PFSK-1 (cell line): ENCODE data around the gene CARD6.

Experiments
- FOXP2 ChIP-seq: optimal IDR thresholded peaks from 2 replicates; pipeline ENCODE3; 2011; ENCODE audit warnings: borderline replicate concordance, control low read depth, inconsistent platforms; ENCODE audit not compliant: insufficient read depth; ENCODE audit errors: extremely low read length, extremely low read depth
- POLR2AphosphoS5 ChIP-seq: IDR thresholded peaks from 2 replicates; pipeline ENCODE4 v1.6.1; 2012; ENCODE audit warnings: low read depth, mild to moderate bottlenecking, control low read depth, low read length, moderate library complexity
- REST ChIP-seq, 2 experiments: IDR thresholded peaks; 2 replicates each; pipeline versions ENCODE4 v1.6.1 to v1.8.0; 2011 to 2012; ENCODE audit warnings: low read depth in 2 of 2, low read length in 2 of 2, control low read depth in 1 of 2, inconsistent platforms in 1 of 2, mild to moderate bottlenecking in 1 of 2, moderate library complexity in 1 of 2; ENCODE audit not compliant: insufficient read depth in 1 of 2
- SIN3A ChIP-seq: IDR thresholded peaks from 2 replicates; pipeline ENCODE4 v1.6.1; 2012; ENCODE audit warnings: mild to moderate bottlenecking, low read length, moderate library complexity, borderline replicate concordance; ENCODE audit not compliant: insufficient read depth
- TAF1 ChIP-seq: IDR thresholded peaks from 2 replicates; pipeline ENCODE4 v1.6.1; 2012; ENCODE audit warnings: low read length, control low read depth, borderline replicate concordance; ENCODE audit not compliant: insufficient read depth

GRCh38 chr5:40833712-40834229 lies 7.4 kb upstream of the CARD6 start:
- TF ChIP-seq SIN3A (no peak), POLR2AphosphoS5 (no peak; the same call in 1 of the 2 replicates), TAF1 (no peak), REST (IDR thresholded peaks at IDR 0.05; ENCODE audit: insufficient read depth in 1 of 2, low read depth in 2 of 2, low read length in 2 of 2) (no peak), FOXP2 (no peak)
